H1 (cell line): ENCODE results near the gene GALNT9. TPM values are rescaled to one million over a fixed set of nuclear protein-coding genes. Genes with fewer than 3 reads are reported as not detected.

Experiments used
- CTCF ChIA-PET: fragments of 300-600 bp; sonication (Branson Sonifier 250); formaldehyde crosslinking; loops from one replicate; lab custom pipeline; 2021; ENCODE audit not compliant: partially characterized antibody; lab: Charles Lee
- POLR2A ChIA-PET: fragments of 300-600 bp; sonication (Branson Sonifier 250); formaldehyde crosslinking; loops from one replicate; lab custom pipeline; 2021; ENCODE audit warnings: inconsistent platforms; ENCODE audit not compliant: partially characterized antibody; lab: Charles Lee
- DNase-seq, 2 experiments: peaks; one replicate each; pipeline versions ENCODE4 v3.0.0 to v3.0.0-alpha.2; 2010 to 2022; ENCODE audit warnings: low spot score in 2 of 2, low read depth in 1 of 2, mixed read lengths in 1 of 2
- FAIRE-seq: peaks from 2 replicates; lab custom pipeline; 2011; peaks lifted over from hg19 to GRCh38; lab: Jason Lieb, UNC
- H2AFZ ChIP-seq: 2 replicates; pipeline ENCODE4 v1.8.1; 2012; ENCODE audit warnings: low read length, inconsistent platforms
- H2AK5ac ChIP-seq: 2 replicates; pipeline ENCODE4 v1.6.1; 2013; ENCODE audit warnings: low read depth, low read length
- H2BK120ac ChIP-seq: replicated peaks from 2 replicates; pipeline ENCODE3; 2013; ENCODE audit warnings: low read depth, low read length, inconsistent platforms
- H2BK12ac ChIP-seq: 2 replicates; pipeline ENCODE4 v1.6.1; 2013; ENCODE audit warnings: low read depth, low read length
- H2BK15ac ChIP-seq: 2 replicates; pipeline ENCODE4 v1.6.1; 2013; ENCODE audit warnings: low read length
- H2BK20ac ChIP-seq: 2 replicates; pipeline ENCODE4 v1.6.1; 2013; ENCODE audit warnings: low read length
- H2BK5ac ChIP-seq: 2 replicates; pipeline ENCODE4 v1.6.1; 2013; ENCODE audit warnings: low read depth, low read length
- H3K14ac ChIP-seq: 2 replicates; pipeline ENCODE4 v1.6.1; 2013; ENCODE audit warnings: inconsistent platforms; ENCODE audit not compliant: insufficient read length
- H3K18ac ChIP-seq: 2 replicates; pipeline ENCODE4 v1.6.1; 2013; ENCODE audit warnings: low read length; ENCODE audit errors: extremely low read depth
- H3K23ac ChIP-seq: 2 replicates; pipeline ENCODE4 v1.6.1; 2013; ENCODE audit warnings: inconsistent platforms; ENCODE audit not compliant: insufficient read length
- H3K23me2 ChIP-seq: 2 replicates; pipeline ENCODE4 v1.6.1; 2013; ENCODE audit warnings: low read depth, low read length
- H3K27ac ChIP-seq: 2 replicates; pipeline ENCODE4 v1.6.1; 2011; ENCODE audit warnings: low read depth, low read length, inconsistent platforms
- H3K27me3 ChIP-seq, 4 experiments: replicated peaks in 1 of 4; 1 replicate in 1 of 4; 2 replicates in 3 of 4; pipeline versions ENCODE4 v1.6.1 to v1.8.1; 2011 to 2013; ENCODE audit warnings: low read length in 3 of 4, mild to moderate bottlenecking in 3 of 4, inconsistent platforms in 2 of 4, mixed read lengths in 2 of 4, moderate library complexity in 1 of 4; ENCODE audit not compliant: control insufficient read depth in 3 of 4, insufficient read depth in 3 of 4; ENCODE audit errors: extremely low read depth in 1 of 4
- H3K36me3 ChIP-seq, 4 experiments: 2 replicates each; pipeline versions ENCODE4 v1.6.1 to v1.8.1; 2011 to 2013; ENCODE audit warnings: mild to moderate bottlenecking in 4 of 4, low read length in 3 of 4, moderate library complexity in 2 of 4, control low read depth in 1 of 4, inconsistent platforms in 1 of 4; ENCODE audit not compliant: insufficient read depth in 4 of 4, control insufficient read depth in 2 of 4
- H3K4ac ChIP-seq: replicated peaks from 2 replicates; pipeline ENCODE3; 2013; ENCODE audit warnings: low read length, low read depth, mixed read lengths, inconsistent platforms; ENCODE audit not compliant: insufficient read length
- H3K4me1 ChIP-seq, 4 experiments: replicated peaks in 1 of 4; 1 replicate in 1 of 4; 2 replicates in 3 of 4; pipeline versions ENCODE4 v1.6.1 to v1.8.1; 2011 to 2013; ENCODE audit warnings: low read length in 3 of 4, inconsistent platforms in 2 of 4, mixed read lengths in 1 of 4; ENCODE audit not compliant: insufficient read depth in 4 of 4, control insufficient read depth in 3 of 4
- H3K4me2 ChIP-seq, 2 experiments: 2 replicates each; pipeline versions ENCODE4 v1.6.1 to v1.8.1; 2011 to 2013; ENCODE audit warnings: low read depth in 2 of 2, low read length in 2 of 2, control low read depth in 1 of 2, inconsistent platforms in 1 of 2, mild to moderate bottlenecking in 1 of 2; ENCODE audit not compliant: insufficient read depth in 1 of 2
- H3K4me3 ChIP-seq, 4 experiments: fragments of 200-600, 300-600 bp in 1 of 4; sonication (generic), shearing (Covaris generic), sonication (Bioruptor Twin) in 1 of 4; 2 replicates each; pipeline versions ENCODE4 v1.5.1 to v1.8.1; 2011 to 2016; ENCODE audit warnings: low read length in 4 of 4, low read depth in 3 of 4, control low read depth in 2 of 4, inconsistent platforms in 2 of 4, mild to moderate bottlenecking in 2 of 4, mixed read lengths in 1 of 4, moderate library complexity in 1 of 4; ENCODE audit not compliant: insufficient read depth in 2 of 4; ENCODE audit errors: extremely low read depth in 1 of 4
- H3K56ac ChIP-seq: replicated peaks from 2 replicates; pipeline ENCODE3; 2013; ENCODE audit warnings: low read depth, mild to moderate bottlenecking, mixed read lengths, low read length, inconsistent platforms; ENCODE audit not compliant: insufficient read length
- H3K79me1 ChIP-seq: 2 replicates; pipeline ENCODE4 v1.6.1; 2013; ENCODE audit warnings: low read depth, low read length, control low read depth
- H3K79me2 ChIP-seq, 2 experiments: 2 replicates each; pipeline versions ENCODE4 v1.6.1 to v1.8.1; 2012 to 2013; ENCODE audit warnings: low read length in 2 of 2, mild to moderate bottlenecking in 2 of 2, inconsistent platforms in 1 of 2; ENCODE audit not compliant: insufficient read depth in 2 of 2, control insufficient read depth in 1 of 2
- H3K9ac ChIP-seq, 4 experiments: replicated peaks in 1 of 4; 1 replicate in 1 of 4; 2 replicates in 3 of 4; pipeline versions ENCODE4 v1.6.1 to v1.8.1; 2011 to 2013; ENCODE audit warnings: low read depth in 3 of 4, low read length in 3 of 4, control low read depth in 2 of 4, mild to moderate bottlenecking in 2 of 4, moderate library complexity in 2 of 4, inconsistent platforms in 1 of 4; ENCODE audit errors: extremely low read depth in 1 of 4
- H3K9me3 ChIP-seq, 2 experiments: 2 replicates each; pipeline versions ENCODE4 v1.6.1 to v1.8.1; 2012 to 2013; ENCODE audit warnings: mild to moderate bottlenecking in 2 of 2, moderate library complexity in 2 of 2, control low read depth in 1 of 2, inconsistent platforms in 1 of 2, low read depth in 1 of 2, low read length in 1 of 2, mixed read lengths in 1 of 2; ENCODE audit not compliant: insufficient read depth in 2 of 2
- H4K20me1 ChIP-seq, 2 experiments: replicated peaks in 1 of 2; 2 replicates each; pipeline versions ENCODE3 to v1.8.1; 2011 to 2013; ENCODE audit warnings: inconsistent platforms in 2 of 2, low read length in 2 of 2, mild to moderate bottlenecking in 1 of 2; ENCODE audit not compliant: insufficient read depth in 2 of 2, control insufficient read depth in 1 of 2
- H4K5ac ChIP-seq: 2 replicates; pipeline ENCODE4 v1.6.1; 2013; ENCODE audit warnings: low read length, low read depth, mixed read lengths, inconsistent platforms; ENCODE audit not compliant: insufficient read length
- H4K8ac ChIP-seq: 2 replicates; pipeline ENCODE4 v1.8.0; 2013; ENCODE audit warnings: mild to moderate bottlenecking, moderate library complexity, low read length, inconsistent platforms; ENCODE audit not compliant: insufficient read depth; ENCODE audit errors: extremely low read depth
- H4K91ac ChIP-seq: replicated peaks from 2 replicates; pipeline ENCODE3; 2013; ENCODE audit warnings: low read length, mixed read lengths, inconsistent platforms; ENCODE audit not compliant: insufficient read length
- E2F6 ChIP-seq: IDR thresholded peaks from 2 replicates; pipeline ENCODE4 v1.6.1; 2012; ENCODE audit warnings: inconsistent platforms
- EGR1 ChIP-seq: IDR thresholded peaks from 2 replicates; pipeline ENCODE4 v1.6.1; 2011; ENCODE audit warnings: low read depth, low read length, borderline replicate concordance
- EP300 ChIP-seq, 2 experiments: IDR thresholded peaks; 1 replicate in 1 of 2; 2 replicates in 1 of 2; pipeline ENCODE4 v1.6.1; 2011 to 2012; ENCODE audit warnings: low read depth in 2 of 2, low read length in 2 of 2, mild to moderate bottlenecking in 2 of 2, borderline replicate concordance in 1 of 2, inconsistent platforms in 1 of 2, moderate library complexity in 1 of 2
- ZNF274 ChIP-seq: IDR thresholded peaks from 2 replicates; pipeline ENCODE4 v1.7.0; 2012; ENCODE audit warnings: low read length, borderline replicate concordance; ENCODE audit errors: extremely low read depth
- WGBS, 2 experiments: shearing (Covaris generic) in 1 of 2; methylation state at CpG; one replicate each; pipeline versions ENCODE4 v1.1.6 to v1.1.7; 2013 to 2015; ENCODE audit warnings: low lambda C conversion rate in 2 of 2, mixed read lengths in 2 of 2, inconsistent platforms in 1 of 2, low coverage in 1 of 2, missing lambda C conversion rate in 1 of 2; ENCODE audit not compliant: insufficient replicate concordance in 2 of 2, insufficient coverage in 1 of 2, insufficient read length in 1 of 2; ENCODE audit errors: extremely low coverage in 1 of 2, missing lambda C conversion rate in 1 of 2; 5-methylcytosine and 5-hydroxymethylcytosine counted together
- polyA plus RNA-seq, 7 experiments: library from polyadenylated mRNA; depleted of rRNA in 3 of 7; stranded (reverse) in 5 of 7; unstranded in 2 of 7; fragments of >200 nt in 5 of 7; fragments of 200-250 nt in 2 of 7; gene quantifications; 1 replicate in 5 of 7; 2 replicates in 1 of 7; 4 replicates in 1 of 7; pipeline versions ENCODE4 v1.2.1 to v1.2.3, GENCODE V29; 2011 to 2013; ENCODE audit warnings: missing spikeins in 2 of 7, mixed read lengths in 2 of 7
- total RNA-seq: library from RNA; stranded (reverse); fragmentation: NEBNext Ultra II Directional; extraction: Animal tissue kit (Norgen Biotek cat#: 25700); gene quantifications from 2 replicates; pipeline ENCODE4 v1.2.1, GENCODE V29; 2021

GALNT9 gene
- total and polyA plus RNA-seq, 2 of the 8 experiments (the other 6 are each of a cell fraction or from before 2014, with no cell fraction given): 2.0 to 3.6 TPM

GRCh38 chr12:132230381-132230780 lies 99.0 kb downstream of the GALNT9 start:
- Histone ChIP-seq H3K27me3 (peaks cover 0 to 8% (median 2%) of the 10 kb centered on the region in 4 experiments; a peak in 4 of 7 replicates), H2BK120ac (no peak overlapping the region), H3K23ac (no peak overlapping the region), H3K79me1 (no peaks in the 10 kb centered on the region), H3K9ac (no peak overlapping the region), H3K4ac (no peak overlapping the region), H3K14ac (no peak overlapping the region), H2BK20ac (no peak overlapping the region), H3K9me3 (peaks cover 0 to 10% of the 10 kb centered on the region in 2 experiments; a peak in 1 of 4 replicates), H3K27ac (no peak overlapping the region), H3K56ac (no peak overlapping the region), H4K20me1 (peaks cover 0 to 5% of the 10 kb centered on the region in 2 experiments), H3K4me2 (no peak overlapping the region), H2BK12ac (no peak overlapping the region), H3K79me2 (no peaks in the 10 kb centered on the region), H2BK15ac (no peak overlapping the region), H4K5ac (no peak overlapping the region), H2AK5ac (no peak overlapping the region), H4K91ac (no peak overlapping the region), H3K36me3 (no peaks in the 10 kb centered on the region), H4K8ac (no peak overlapping the region; the same call in 1 of the 2 replicates), H3K18ac (no peak overlapping the region), H3K23me2 (peaks cover 13% of the 10 kb centered on the region; the same call in 1 of the 2 replicates), H2BK5ac (no peak overlapping the region), H3K4me3 (no peak overlapping the region), H2AFZ (no peak overlapping the region), H3K4me1 (no peaks in the 10 kb centered on the region)
- DNase-seq: no peak
- TF ChIP-seq E2F6 (no peak), ZNF274 (no peak), EP300 (IDR thresholded peaks at IDR 0.05; ENCODE audit: borderline replicate concordance in 1 of 2, low read depth in 2 of 2, low read length in 2 of 2) (no peak), EGR1 (no peak)
- POLR2A ChIA-PET: no interaction called here
- WGBS, 2 experiments: 91% methylated on average over 16 of the region's 22 CpGs; no CpG with 5 or more reads in 1 of the 2 experiments
- CTCF ChIA-PET: interaction anchor here (1.1 kb wide), 1 partner anchor 55 kb away, joined by 5 read pairs; no protein-coding TSS in a partner anchor
- FAIRE-seq: no peak
